AG09319 (cell line): ENCODE measurements around the gene CALML3.

Source experiments
- DNase-seq: peaks from one replicate; pipeline ENCODE4 v3.0.0-alpha.2; 2010; ENCODE audit warnings: low read depth; ENCODE audit errors: extremely low read depth
- TF ChIP-seq, protein P1 (sequence below): IDR thresholded peaks from 2 replicates; pipeline ENCODE4 v1.5.1; 2011; ENCODE audit warnings: low read depth, mild to moderate bottlenecking, inconsistent platforms, low read length, moderate library complexity

The CALML3 gene

DNA sequence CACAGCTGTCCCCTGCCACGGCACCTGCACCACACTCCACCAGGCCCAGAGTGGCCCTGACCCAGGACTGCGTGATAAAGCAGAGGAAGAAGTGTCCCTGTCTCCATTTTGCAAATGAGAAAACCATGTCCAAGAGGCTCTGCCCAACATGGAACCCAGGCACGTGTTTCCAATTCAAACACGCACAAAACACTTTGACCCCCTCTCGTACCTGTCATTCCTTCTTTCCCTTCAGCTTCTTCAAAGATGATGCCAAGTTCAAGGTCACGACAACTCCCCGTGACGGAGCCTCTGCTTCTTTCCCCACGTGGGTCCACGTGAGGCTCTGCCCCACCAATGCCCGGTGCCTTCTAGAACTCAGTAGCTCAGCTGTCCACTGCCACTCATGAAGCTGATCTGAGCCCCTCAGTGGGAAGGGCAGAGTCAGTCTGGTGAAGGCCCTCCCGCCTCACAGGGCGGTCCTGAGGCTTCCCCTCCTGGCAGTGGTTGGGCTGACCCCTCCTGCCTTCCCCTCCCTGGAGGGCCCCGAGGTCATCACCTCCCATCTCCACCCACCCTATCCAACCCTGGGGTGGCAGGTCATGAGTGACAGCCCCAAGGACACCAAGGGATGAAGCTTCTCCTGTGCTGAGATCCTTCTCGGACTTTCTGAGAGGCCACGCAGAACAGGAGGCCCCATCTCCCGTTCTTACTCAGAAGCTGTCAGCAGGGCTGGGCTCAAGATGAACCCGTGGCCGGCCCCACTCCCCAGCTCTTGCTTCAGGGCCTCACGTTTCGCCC lies 44.4 kb upstream of the CALML3 start:
- TF ChIP-seq, protein P1, sequence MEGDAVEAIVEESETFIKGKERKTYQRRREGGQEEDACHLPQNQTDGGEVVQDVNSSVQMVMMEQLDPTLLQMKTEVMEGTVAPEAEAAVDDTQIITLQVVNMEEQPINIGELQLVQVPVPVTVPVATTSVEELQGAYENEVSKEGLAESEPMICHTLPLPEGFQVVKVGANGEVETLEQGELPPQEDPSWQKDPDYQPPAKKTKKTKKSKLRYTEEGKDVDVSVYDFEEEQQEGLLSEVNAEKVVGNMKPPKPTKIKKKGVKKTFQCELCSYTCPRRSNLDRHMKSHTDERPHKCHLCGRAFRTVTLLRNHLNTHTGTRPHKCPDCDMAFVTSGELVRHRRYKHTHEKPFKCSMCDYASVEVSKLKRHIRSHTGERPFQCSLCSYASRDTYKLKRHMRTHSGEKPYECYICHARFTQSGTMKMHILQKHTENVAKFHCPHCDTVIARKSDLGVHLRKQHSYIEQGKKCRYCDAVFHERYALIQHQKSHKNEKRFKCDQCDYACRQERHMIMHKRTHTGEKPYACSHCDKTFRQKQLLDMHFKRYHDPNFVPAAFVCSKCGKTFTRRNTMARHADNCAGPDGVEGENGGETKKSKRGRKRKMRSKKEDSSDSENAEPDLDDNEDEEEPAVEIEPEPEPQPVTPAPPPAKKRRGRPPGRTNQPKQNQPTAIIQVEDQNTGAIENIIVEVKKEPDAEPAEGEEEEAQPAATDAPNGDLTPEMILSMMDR = no peak
- DNase-seq = no peak

DNA sequence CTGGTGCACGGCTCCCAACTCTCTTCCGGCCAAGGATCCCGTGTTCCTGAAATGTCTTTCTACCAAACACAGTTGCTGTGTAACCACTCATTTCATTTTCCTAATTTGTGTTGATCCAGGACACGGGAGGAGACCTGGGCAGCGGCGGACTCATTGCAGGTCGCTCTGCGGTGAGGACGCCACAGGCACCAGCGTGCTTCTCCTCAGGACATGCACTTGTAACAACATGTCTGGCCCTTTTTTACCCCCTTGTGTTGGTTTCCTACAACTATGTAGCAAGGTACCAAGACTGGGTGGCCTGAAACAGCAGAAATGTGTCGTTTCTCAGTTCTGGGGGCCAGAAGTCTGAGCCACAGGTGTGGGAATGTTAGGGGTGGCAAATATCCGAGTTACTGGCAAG lies 43.6 kb upstream of the CALML3 start:
- TF ChIP-seq, protein P1 = no peak
- no peak for DNase-seq

DNA sequence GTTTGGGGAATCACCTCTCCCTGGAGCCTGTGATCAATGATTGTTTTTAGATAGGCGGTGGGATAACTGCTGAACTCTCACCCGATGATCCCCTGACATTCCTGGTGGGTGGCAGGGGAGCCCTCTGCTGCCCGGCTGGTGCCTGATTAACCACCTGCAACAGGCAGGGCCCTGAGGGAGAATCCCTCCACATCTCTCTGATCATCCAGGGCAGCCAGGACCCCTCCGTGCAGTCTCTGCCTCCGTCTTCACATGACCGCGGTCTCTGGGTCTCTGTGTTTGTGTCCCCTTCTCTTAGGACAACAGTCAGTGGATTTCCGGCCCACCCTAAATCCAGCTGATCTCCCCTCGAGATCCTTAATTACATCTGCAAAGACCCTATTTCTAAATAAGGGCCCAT lies 42.7 kb upstream of the CALML3 start:
- DNase-seq = no peak
- TF ChIP-seq, protein P1 = no peak

DNA sequence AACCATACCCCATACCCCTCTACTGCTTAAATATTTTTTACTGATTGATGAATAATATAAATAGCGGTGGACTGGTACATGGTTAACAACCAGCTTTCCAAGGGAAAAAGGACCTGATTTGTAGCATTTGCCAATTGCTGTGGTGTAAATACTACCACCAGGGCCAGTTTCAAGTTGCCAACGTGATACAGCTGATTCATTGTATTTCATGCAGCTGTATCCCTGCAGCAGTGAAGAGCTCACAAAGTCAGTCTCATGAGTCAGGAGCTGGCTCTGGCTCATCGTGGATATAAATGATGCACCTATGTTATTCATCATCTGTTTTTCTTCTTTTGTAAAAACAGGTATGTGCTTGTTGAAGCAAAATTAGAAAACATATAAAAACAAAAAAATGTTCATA lies 40.6 kb upstream of the CALML3 start:
- TF ChIP-seq, protein P1 = no peak
- DNase-seq = no peak

DNA sequence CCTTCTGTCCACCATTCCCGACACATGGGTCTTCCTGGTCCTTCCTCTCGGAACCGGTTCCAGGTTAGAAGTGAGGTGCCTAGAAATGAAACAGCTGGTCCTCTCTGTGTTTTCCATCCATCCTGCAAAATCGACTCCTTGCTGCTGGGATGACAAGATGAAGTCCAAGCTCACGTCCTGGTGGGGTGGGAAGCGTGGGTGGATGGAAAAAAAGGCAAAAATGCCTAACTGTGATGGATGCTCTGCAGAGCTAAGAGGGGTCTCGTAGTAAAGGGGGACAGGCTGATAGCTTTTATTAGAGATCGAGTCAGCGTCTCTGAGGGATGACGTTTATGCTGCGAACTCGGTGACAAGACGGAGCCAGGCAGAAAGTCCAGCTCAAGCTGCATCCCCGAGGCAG lies 39.5 kb upstream of the CALML3 start:
- TF ChIP-seq, protein P1 = no peak

DNA sequence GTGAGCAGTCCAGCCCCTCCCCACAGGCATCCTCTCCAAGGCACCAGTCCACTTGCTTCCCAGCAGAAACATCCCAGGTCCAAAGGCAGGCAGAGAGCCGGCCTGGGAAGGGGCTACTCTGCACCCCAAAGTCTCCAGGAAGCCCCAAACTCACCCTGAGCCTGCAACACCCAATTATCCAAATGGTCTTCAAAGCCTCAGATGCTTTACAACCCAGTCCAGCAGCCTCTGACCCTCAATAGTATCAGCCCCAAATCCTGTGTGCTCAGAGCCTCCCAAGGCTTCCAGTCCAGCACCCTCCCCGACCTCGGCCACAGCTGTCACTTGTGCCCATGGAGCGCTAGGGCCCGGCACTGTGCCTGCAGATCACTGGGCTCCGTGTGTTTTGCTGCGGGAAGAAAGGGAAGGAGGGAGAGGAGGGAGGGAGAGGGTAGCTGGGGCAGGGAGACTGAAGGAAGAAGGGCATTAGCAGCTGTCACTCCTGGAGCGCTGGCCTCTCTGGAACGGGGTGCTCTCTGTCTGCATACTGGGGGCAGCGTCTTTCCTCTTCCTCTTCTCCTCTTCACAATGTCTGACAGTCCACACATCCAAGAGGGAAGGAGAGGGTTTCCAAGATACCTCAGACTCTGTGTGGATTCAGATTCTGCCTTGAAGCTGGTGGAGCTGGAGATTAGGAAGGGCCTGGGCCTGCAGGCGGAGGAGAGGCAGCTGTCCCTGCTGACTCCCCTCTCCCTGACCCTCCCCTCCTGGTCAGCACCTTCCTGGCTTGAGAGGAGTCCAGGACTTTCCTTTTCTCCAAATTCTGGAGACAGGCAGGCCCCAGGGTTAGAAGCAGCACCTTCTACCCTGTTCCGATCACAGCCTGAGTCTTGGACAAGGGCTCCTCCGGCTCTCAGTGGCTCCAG lies 38.6 kb upstream of the CALML3 start:
- no peak for DNase-seq
- TF ChIP-seq, protein P1 = no peak

More for the DNA sequence above, 39.5 kb upstream of the CALML3 start:
- DNase-seq = no peak

DNA sequence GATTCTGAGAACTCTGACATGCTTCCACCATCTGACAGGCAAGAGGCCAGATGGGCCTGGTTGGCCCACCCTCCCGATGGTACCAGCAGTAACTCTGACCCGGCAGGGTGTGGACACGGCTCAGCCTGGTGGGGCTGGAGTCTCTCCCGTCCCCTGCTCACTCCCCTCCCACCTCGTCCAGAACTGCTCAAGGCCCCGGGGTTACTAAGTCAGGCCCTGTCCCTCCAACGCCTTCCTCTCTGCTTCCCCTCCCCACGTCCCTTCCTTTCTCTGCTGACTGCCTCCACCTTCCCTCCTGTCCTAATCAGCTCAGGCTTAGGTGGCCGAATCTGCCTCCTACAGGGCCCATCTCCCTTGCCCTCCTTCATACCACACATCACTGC lies 37.9 kb upstream of the CALML3 start:
- TF ChIP-seq, protein P1 = no peak
- no peak for DNase-seq
